Thyroid gland (tissue), 4 donors: ENCODE data around the gene OTULINL.

Experiments
- CTCF ChIP-seq, 6 experiments: fragments of 200-600 bp in 3 of 6; fragments of 450-650 bp in 3 of 6; sonication (generic) in 3 of 6; IDR thresholded peaks; one replicate each; pipeline ENCODE4 v1.5.1; 2016 to 2019; ENCODE audit warnings: antibody characterized with exemption in 6 of 6, mild to moderate bottlenecking in 2 of 6, inconsistent platforms in 1 of 6, moderate library complexity in 1 of 6
- POLR2A ChIP-seq, 2 donors: fragments of 450-650 bp; IDR thresholded peaks; one replicate each; pipeline ENCODE4 v1.6.1; 2017; ENCODE audit warnings: antibody characterized with exemption in 2 of 2, mild to moderate bottlenecking in 2 of 2, moderate library complexity in 1 of 2

- TF ChIP-seq CTCF (IDR thresholded peaks at IDR 0.05), result no peak
- TF ChIP-seq POLR2A (IDR thresholded peaks at IDR 0.05), result no peak
Observed at GRCh38 chr5:14588145-14588544, 6.6 kb downstream of the OTULINL start.
